Progenitor cell of endocrine pancreas (in vitro differentiated cells): ENCODE results near the gene PRDM16. TPM values are rescaled to one million over a fixed set of nuclear protein-coding genes. Genes with fewer than 3 reads are reported as not detected.

ENCODE experiments used
- DNase-seq: peaks from one replicate; pipeline ENCODE4 v3.0.0; 2021; ENCODE audit warnings: low spot score; ENCODE audit not compliant: unreplicated experiment
- H3K27ac Mint-ChIP-seq: 2 replicates; pipeline ENCODE4 v1.8.0; 2021; ENCODE audit warnings: mild to moderate bottlenecking, moderate library complexity, mixed read lengths
- H3K27me3 Mint-ChIP-seq: 2 replicates; pipeline ENCODE4 v1.8.0; 2021; ENCODE audit warnings: mixed read lengths
- H3K36me3 Mint-ChIP-seq: 2 replicates; pipeline ENCODE4 v1.8.0; 2022; ENCODE audit warnings: mixed read lengths; ENCODE audit not compliant: insufficient read depth
- H3K4me1 Mint-ChIP-seq: 2 replicates; pipeline ENCODE4 v1.8.0; 2021; ENCODE audit warnings: low read depth, mixed read lengths
- H3K4me3 Mint-ChIP-seq: 2 replicates; pipeline ENCODE4 v1.8.0; 2021; ENCODE audit warnings: low read depth, mild to moderate bottlenecking, moderate library complexity, mixed read lengths
- H3K9me3 Mint-ChIP-seq: 2 replicates; pipeline ENCODE4 v1.8.0; 2021; ENCODE audit warnings: low read depth, mixed read lengths
- total RNA-seq: library from RNA; stranded (reverse); gene quantifications from 2 replicates; pipeline ENCODE4 v1.2.1, GENCODE V29; 2021
- TF ChIP-seq, protein P1 (sequence below): fragments of 200-600 bp; sonication (generic); IDR thresholded peaks from one replicate; pipeline ENCODE4 v1.5.0; 2021; ENCODE audit warnings: antibody characterized with exemption, mild to moderate bottlenecking; ENCODE audit not compliant: unreplicated experiment

The PRDM16 gene
- total RNA-seq, 1 donor from 2014 or later = 69.1 TPM

- no peak for DNase-seq
- H3K27me3 Mint-ChIP-seq = no peaks in the 10 kb centered on the region
- no peaks in the 10 kb centered on the region for H3K36me3 Mint-ChIP-seq
- H3K9me3 Mint-ChIP-seq = no peaks in the 10 kb centered on the region
- H3K4me3 Mint-ChIP-seq = no peak overlapping the region
- H3K27ac Mint-ChIP-seq = peak overlapping the region; percentile 4
- TF ChIP-seq, protein P1, sequence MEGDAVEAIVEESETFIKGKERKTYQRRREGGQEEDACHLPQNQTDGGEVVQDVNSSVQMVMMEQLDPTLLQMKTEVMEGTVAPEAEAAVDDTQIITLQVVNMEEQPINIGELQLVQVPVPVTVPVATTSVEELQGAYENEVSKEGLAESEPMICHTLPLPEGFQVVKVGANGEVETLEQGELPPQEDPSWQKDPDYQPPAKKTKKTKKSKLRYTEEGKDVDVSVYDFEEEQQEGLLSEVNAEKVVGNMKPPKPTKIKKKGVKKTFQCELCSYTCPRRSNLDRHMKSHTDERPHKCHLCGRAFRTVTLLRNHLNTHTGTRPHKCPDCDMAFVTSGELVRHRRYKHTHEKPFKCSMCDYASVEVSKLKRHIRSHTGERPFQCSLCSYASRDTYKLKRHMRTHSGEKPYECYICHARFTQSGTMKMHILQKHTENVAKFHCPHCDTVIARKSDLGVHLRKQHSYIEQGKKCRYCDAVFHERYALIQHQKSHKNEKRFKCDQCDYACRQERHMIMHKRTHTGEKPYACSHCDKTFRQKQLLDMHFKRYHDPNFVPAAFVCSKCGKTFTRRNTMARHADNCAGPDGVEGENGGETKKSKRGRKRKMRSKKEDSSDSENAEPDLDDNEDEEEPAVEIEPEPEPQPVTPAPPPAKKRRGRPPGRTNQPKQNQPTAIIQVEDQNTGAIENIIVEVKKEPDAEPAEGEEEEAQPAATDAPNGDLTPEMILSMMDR = no peak
- peaks cover 14% of the 10 kb centered on the region for H3K4me1 Mint-ChIP-seq
Measured at GRCh38 chr1:3146458-3146857, 77.5 kb downstream of the PRDM16 start.

DNA sequence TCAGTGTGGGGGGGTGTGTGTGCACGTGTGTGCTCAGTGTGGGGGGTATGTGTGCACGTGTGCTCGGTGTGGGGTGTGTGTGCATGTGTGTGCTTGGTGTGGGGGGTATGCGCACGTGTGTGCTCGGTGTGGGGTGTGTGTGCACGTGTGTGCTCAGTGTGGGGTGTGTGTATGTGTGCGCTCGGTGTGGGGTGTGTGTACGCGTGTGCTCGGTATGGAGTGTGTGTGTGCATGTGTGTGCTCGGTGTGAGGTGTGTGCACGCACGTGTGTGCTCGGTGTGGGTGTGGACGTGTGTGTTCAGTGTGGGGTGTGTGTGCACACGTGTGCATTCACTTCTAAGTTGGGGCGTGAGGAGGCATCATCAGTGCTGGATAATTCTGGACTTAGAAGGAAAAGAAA lies 77.9 kb downstream of the PRDM16 start:
- DNase-seq = no peak
- no peak overlapping the region for H3K27ac Mint-ChIP-seq
- peaks cover 9% of the 10 kb centered on the region for H3K4me1 Mint-ChIP-seq
- no peaks in the 10 kb centered on the region for H3K27me3 Mint-ChIP-seq
- no peaks in the 10 kb centered on the region for H3K36me3 Mint-ChIP-seq
- TF ChIP-seq, protein P1 = no peak
- H3K9me3 Mint-ChIP-seq = no peaks in the 10 kb centered on the region
- no peak overlapping the region for H3K4me3 Mint-ChIP-seq

DNA sequence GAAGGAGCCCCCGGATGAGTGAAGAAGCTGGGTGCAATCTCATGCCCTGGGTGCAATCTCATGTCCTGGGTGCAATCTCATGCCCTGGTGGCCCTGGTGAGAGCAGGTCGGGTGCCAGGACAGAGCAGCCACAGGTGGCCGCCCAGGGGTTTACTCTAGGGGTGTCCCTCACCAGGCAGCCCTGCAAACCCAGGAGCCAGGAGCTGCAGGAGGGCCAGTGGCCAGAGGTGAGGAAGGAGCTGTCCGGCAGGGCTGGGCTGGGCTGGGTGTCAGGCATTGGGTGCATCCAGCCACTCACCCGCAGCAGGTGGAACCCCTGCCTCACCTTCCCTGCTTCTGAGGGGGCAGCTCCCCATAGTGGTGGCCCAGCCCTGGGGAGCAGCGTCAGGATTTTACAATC lies 79.2 kb downstream of the PRDM16 start:
- Mint-ChIP-seq H3K27ac (no peak overlapping the region), H3K4me1 (peaks cover 8% of the 10 kb centered on the region), H3K9me3 (no peaks in the 10 kb centered on the region), H3K27me3 (no peaks in the 10 kb centered on the region), H3K4me3 (no peak overlapping the region), H3K36me3 (peaks cover 1% of the 10 kb centered on the region)
- TF ChIP-seq, protein P1 = no peak
- DNase-seq = no peak

GRCh38 chr1:3149277-3149676 lies 80.3 kb downstream of the PRDM16 start:
- no peak overlapping the region for H3K27ac Mint-ChIP-seq

DNA sequence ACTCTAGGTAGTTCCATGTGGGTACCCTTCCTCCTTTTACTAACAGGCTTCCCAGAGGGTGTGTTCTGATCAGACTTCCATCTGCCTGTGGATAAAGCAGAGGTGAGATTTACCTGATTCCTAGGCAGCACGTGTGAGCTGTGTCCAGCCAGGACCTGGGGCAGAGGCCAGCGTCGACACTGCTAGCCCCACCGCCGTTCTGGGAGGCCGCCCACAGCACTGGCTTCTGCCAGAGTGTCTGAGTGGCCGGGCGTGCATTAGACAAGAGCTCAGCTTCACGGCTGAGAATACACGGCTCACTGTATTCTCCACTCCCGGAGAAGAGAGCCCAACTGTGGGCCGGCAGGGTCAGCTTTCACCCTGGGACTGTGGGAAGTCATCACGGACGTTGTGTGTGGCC lies 82.5 kb downstream of the PRDM16 start:
- peaks cover 17% of the 10 kb centered on the region for H3K4me1 Mint-ChIP-seq
- H3K9me3 Mint-ChIP-seq = no peaks in the 10 kb centered on the region
- H3K27me3 Mint-ChIP-seq = no peaks in the 10 kb centered on the region
- TF ChIP-seq, protein P1 = no peak
- peaks cover 1% of the 10 kb centered on the region for H3K36me3 Mint-ChIP-seq
- H3K27ac Mint-ChIP-seq = no peak overlapping the region
- DNase-seq = no peak
- no peak overlapping the region for H3K4me3 Mint-ChIP-seq

More at GRCh38 chr1:3149277-3149676, 80.3 kb downstream of the PRDM16 start:
- DNase-seq = no peak
- no peaks in the 10 kb centered on the region for H3K9me3 Mint-ChIP-seq
- H3K27me3 Mint-ChIP-seq = no peaks in the 10 kb centered on the region
- no peak overlapping the region for H3K4me3 Mint-ChIP-seq
- TF ChIP-seq, protein P1 = no peak
- H3K4me1 Mint-ChIP-seq = peaks cover 8% of the 10 kb centered on the region
- peaks cover 1% of the 10 kb centered on the region for H3K36me3 Mint-ChIP-seq
